ENCODE data around the gene YPEL2.
"Not testable (repeated sequence)": the region's sequence is repeated elsewhere in the genome, so short reads cannot be mapped to it uniquely, and the experiment has no call there.

YPEL2 gene

DNA sequence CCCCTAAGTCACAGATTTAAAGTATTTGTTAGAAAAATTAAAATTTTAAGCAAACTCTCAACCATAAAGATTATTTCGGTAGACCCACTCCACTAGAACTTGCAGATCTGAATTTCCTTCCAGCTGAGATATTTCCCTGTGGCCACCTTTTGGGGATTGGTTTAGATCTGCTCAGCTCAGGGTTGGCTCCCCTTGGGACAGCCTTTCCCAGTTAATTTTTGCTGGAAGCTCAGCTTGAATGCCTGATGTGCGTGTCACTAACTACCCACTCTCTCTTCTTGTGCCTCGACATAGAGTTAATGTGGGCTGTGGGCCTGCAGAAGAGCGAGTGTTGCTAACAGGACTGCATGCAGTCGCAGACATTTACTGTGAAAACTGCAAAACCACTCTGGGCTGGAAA is 57.6 kb downstream of the YPEL2 start:
- H3K36me3 ChIP-seq (replicated peaks; ENCODE audit: low read depth, low read length), result peaks cover 19% of the 10 kb centered on the region
- no peaks in the 10 kb centered on the region for H3K9me3 ChIP-seq (ENCODE audit: insufficient read depth, low read length)
- no peaks in the 10 kb centered on the region for H3K79me2 ChIP-seq (ENCODE audit: low read length)
- no peak overlapping the region for H3K4me2 ChIP-seq (ENCODE audit: low read length)
- H3K27ac ChIP-seq (ENCODE audit: low read length), result no peak overlapping the region
- H3K4me3 ChIP-seq (ENCODE audit: low read length), result no peak overlapping the region
- no peaks in the 10 kb centered on the region; the same call in 1 of the 2 replicates for H4K20me1 ChIP-seq (ENCODE audit: insufficient read depth, low read length)
- no peak overlapping the region for H3K9ac ChIP-seq (ENCODE audit: low read length)
- no peak overlapping the region for H2AFZ ChIP-seq (ENCODE audit: low read depth, low read length)
- H3K4me1 ChIP-seq (ENCODE audit: low read length), result no peaks in the 10 kb centered on the region
- no peaks in the 10 kb centered on the region for H3K27me3 ChIP-seq (ENCODE audit: low read depth, low read length)
- no peak for TF ChIP-seq CTCF (IDR thresholded peaks at IDR 0.05; ENCODE audit: low read depth, low read length)
- no peak for TF ChIP-seq EZH2phosphoT487 (IDR thresholded peaks at IDR 0.05; ENCODE audit: low read depth)

- Histone ChIP-seq H2AFZ (ENCODE audit: low read depth, low read length) (no peak overlapping the region), H3K9ac (ENCODE audit: low read length) (no peak overlapping the region), H3K36me3 (replicated peaks; ENCODE audit: low read depth, low read length) (peaks cover 26% of the 10 kb centered on the region), H3K4me2 (ENCODE audit: low read length) (no peak overlapping the region), H4K20me1 (ENCODE audit: insufficient read depth, low read length) (no peaks in the 10 kb centered on the region), H3K4me1 (ENCODE audit: low read length) (no peaks in the 10 kb centered on the region), H3K9me3 (ENCODE audit: insufficient read depth, low read length) (no peaks in the 10 kb centered on the region), H3K79me2 (ENCODE audit: low read length) (no peaks in the 10 kb centered on the region), H3K4me3 (ENCODE audit: low read length) (no peak overlapping the region), H3K27ac (ENCODE audit: low read length) (no peak overlapping the region), H3K27me3 (ENCODE audit: low read depth, low read length) (no peaks in the 10 kb centered on the region)
- no peak for TF ChIP-seq CTCF (IDR thresholded peaks at IDR 0.05; ENCODE audit: low read depth, low read length)
- TF ChIP-seq EZH2phosphoT487 (IDR thresholded peaks at IDR 0.05; ENCODE audit: low read depth), result no peak
Observed at GRCh38 chr17:59391021-59391420, 59.6 kb downstream of the YPEL2 start.

GRCh38 chr17:59392973-59393679 is 61.7 kb downstream of the YPEL2 start:
- Histone ChIP-seq H2AFZ (ENCODE audit: low read depth, low read length) (no peak overlapping the region), H3K9me3 (ENCODE audit: insufficient read depth, low read length) (no peaks in the 10 kb centered on the region), H3K36me3 (replicated peaks; ENCODE audit: low read depth, low read length) (peaks cover 40% of the 10 kb centered on the region), H3K4me2 (ENCODE audit: low read length) (no peak overlapping the region), H3K4me1 (ENCODE audit: low read length) (no peaks in the 10 kb centered on the region), H3K9ac (ENCODE audit: low read length) (no peak overlapping the region), H3K4me3 (ENCODE audit: low read length) (no peak overlapping the region), H4K20me1 (ENCODE audit: insufficient read depth, low read length) (no peaks in the 10 kb centered on the region), H3K79me2 (ENCODE audit: low read length) (no peaks in the 10 kb centered on the region), H3K27ac (ENCODE audit: low read length) (no peak overlapping the region), H3K27me3 (ENCODE audit: low read depth, low read length) (no peaks in the 10 kb centered on the region)
- no peak for TF ChIP-seq CTCF (IDR thresholded peaks at IDR 0.05; ENCODE audit: low read depth, low read length)
- no peak for TF ChIP-seq EZH2phosphoT487 (IDR thresholded peaks at IDR 0.05; ENCODE audit: low read depth)

- H3K4me2 ChIP-seq (ENCODE audit: low read length); H3K9me3 ChIP-seq (ENCODE audit: insufficient read depth, low read length); H2AFZ ChIP-seq (ENCODE audit: low read depth, low read length); H3K9ac ChIP-seq (ENCODE audit: low read length); H3K27me3 ChIP-seq (ENCODE audit: low read depth, low read length); H3K79me2 ChIP-seq (ENCODE audit: low read length); H3K4me1 ChIP-seq (ENCODE audit: low read length); H3K4me3 ChIP-seq (ENCODE audit: low read length); H4K20me1 ChIP-seq (ENCODE audit: insufficient read depth, low read length); H3K27ac ChIP-seq (ENCODE audit: low read length): not testable (repeated sequence)
- peaks cover 38% of the 10 kb centered on the region for H3K36me3 ChIP-seq (replicated peaks; ENCODE audit: low read depth, low read length)
Observed at GRCh38 chr17:59393742-59394410, 62.4 kb downstream of the YPEL2 start.

All from OCI-LY3 (cell line).